HG03280 (cell line): Measurements from ENCODE around the gene ABLIM2.
"Not testable (repeated sequence)": the region's sequence is repeated elsewhere in the genome, so short reads cannot be mapped to it uniquely, and the experiment has no call there.

ENCODE experiments used
- ATAC-seq: cut with Tn5 transposase; IDR thresholded peaks from one replicate; pipeline ENCODE4 v1.9.1; 2021; ENCODE audit warnings: mild to moderate bottlenecking, moderate library complexity; ENCODE audit not compliant: unreplicated experiment

ABLIM2 gene

DNA sequence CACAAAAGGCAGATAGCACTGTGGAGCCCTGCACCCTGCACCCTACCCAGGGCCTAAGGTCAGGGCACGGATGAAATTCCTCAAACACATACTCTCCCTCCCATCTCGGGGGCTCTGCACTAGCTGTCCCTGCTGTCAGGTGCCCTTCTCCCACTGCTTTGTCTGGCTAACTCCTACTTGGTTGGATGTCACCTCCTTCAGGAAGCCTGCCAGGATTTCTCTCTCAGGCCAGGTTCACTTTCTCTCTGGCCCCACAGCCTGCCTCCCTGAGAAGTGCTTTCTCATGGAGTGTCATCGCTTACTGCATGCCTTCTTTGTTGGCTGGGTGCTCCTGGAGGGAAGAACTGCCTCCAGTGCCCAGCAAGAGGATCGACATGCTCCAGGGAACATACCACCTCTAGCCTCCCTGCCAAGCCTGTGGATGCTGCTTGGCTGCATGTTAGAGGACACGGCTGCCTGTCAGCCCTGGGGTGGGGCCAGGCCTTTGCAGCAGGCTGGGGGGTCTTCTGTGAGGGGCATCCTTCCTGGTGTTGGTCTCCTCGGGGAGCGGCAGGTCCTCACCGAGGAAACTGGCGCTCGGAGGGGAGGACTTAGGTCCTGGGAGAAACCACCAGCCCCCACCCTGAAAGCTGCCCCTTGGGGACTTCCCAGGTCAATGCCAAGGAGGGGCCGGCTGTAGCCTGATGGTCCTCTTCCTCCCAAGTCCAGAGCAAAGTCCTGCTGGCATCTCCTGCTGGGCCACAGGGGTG lies 15.0 kb downstream of the ABLIM2 start:
- ATAC-seq = no peak

DNA sequence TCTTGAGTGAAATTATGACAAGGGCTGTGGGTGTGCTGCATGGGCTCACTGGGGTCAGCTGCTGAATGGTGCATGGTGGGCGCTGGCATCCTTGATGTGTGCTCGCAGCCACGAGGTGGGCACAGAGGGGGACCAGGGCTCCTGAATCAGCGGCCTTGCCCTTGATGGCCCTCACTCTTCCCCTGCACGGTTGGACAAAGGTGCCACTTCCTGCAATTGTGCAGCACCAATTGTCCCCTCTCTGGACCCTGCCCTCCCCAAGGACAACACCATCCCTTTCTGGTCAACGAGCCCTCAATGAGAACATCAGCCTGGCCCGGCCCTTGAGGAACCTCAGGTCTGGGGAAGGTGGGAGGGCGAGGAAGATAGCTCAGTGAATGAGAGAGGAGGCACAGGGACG lies 16.1 kb downstream of the ABLIM2 start:
- no peak for ATAC-seq

DNA sequence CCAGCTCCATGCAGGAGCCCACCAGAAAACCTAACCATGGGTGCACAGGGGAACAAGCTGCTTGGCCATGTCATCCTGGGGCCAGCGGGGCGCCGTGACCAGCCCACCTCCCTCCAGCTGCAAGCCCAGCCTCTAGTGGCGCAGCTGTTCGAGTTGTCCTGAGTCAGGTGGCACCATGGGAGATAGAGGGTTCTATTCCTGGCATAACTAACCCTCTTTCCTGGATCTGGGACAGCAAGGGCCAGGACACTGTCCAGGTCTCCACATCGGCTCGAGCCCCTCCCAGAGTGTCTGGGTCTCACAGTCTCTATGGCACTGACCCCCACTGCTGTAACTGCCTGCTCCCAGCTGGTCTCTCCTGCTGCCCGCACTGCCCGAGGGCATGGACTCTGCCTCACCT lies 16.7 kb downstream of the ABLIM2 start:
- ATAC-seq = no peak

DNA sequence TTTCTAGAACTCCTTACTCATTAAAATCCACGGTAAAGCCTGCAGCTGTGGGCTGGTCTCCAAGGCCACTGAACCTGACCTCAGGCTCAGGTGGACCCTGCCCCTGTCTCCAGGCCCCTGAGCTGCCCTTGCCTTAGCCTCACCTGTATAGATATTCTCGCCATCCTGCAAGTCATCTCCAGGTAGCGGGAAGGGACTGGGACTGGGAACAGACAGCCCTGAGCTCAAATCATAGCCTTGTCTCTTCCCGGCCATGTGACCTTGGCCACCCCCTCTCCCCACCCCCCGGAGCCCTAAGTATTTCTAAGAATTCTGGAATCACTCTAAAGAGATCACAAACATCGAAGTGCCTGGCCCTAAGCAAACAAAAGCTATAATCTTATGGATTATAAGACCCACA lies 17.7 kb downstream of the ABLIM2 start:
- ATAC-seq = no peak

DNA sequence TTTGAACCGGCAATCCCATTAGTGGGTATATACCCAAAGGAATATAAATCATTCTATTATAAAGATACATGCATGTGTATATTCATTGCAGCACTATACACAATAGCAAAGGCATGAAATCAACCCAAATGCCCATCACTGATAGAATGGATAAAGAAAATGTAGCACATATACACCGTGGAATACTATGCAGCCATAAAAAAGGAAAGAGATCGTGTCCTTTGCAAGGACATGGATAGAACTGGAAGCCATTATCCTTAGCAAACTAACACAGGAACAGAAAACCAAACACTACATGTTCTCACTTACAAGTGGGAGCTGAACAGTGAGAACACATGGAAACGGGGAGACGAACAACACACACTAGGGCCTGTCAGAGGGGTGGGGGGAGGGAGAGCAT lies 18.9 kb downstream of the ABLIM2 start:
- ATAC-seq = not testable (repeated sequence)

DNA sequence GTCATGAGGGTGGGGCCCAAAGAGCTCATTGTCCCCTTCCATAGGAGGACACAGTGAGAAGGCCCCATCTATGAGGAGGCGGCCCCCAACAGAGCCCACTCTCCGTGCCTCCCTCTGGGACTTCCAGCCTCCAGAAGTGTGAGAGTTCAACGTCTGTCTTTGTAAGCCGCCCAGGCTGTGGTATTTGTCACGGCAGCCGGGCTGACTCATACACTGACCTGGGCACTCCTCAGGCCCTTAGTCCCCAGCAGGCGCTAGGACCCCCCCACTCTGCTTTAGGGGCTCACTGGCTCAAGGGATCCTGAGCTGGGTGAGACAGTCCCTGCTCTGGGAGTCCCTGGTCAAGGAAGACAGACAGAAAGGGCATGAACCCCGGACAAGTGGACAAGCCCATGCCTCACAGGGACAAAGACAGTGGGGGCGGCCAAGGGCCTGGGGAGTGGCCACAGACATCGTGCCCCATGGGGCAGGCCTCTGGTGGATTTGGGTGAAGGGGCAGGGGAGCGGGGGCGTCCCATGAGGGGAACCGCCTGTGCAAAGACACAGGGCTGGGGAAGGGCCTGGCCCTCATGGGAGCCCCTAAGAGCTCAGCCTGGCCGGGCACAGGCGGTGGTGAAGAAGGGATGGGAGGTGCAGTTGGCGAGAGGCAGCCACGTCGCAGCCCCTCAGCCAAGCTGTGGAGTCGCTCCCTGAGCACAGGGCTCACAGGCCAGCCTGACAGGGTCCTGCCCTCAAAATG lies 21.5 kb downstream of the ABLIM2 start:
- ATAC-seq = no peak

DNA sequence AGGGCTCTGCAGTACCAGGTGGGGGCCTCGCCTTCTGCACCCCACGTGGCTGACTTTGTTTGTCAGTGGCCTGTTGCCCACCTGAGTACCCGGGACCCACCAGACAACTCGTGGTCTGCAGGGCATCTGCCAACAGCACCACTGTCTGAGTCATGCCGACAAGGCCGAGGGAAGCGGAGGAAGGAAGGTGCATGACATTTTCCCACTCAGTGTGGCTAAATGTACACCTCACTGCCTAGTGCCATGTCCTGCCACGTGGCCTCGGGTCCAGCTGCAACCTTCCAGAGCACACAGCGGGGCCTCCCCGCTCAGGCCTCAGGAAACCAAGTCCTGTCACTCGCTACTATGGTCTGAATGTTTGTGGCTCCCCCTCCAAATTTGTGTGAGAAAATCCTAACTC lies 22.1 kb downstream of the ABLIM2 start:
- no peak for ATAC-seq

DNA sequence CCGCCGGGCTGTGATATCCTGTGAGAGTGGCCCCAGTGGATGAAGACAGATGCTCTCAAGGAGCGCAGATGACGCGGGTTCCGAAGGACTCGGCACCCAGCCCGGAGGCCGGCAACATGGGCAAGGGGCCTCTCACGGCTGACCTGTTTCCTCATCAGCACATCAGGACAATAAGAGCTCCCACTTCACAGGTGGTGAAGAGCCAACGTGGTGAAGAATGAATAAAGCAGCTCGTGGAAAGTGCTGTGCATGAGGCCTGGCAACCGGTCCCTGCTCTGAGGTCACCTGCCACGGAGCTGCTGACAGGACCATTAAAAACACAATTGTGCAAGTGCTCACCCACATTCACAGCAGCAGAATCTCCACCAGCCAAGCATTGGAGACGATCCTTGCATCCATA lies 22.9 kb downstream of the ABLIM2 start:
- no peak for ATAC-seq

DNA sequence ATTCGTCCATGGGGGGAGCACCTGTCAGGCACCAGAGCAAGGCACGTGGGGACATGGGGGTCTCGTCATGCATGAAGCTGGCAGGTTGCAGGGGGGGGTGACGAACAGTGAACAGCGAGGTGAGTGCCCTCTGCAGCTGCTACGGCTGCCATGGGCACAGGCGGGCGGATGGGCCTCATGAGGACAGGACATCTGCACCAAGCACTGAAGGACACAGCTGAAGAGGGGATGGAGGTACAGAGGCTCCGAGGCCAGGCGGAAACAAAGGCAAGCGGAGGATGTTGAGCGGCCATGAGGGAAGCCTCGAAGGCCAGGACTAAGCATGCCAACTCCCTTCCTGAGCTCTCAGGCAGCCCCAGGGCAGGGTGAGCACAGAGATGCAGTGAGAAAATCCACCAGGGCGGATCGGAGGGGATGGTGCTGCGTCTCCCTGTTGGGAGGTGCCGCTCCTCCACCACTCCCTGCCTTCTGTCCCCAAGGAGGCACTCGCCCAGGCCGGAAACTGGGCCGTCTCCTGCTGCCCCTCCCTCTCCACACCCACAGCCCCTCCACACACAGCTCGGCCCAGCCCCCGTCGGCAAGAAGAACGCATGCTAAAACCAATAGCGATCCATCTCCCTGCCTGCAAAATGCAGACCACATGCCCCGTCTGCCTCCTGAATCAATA lies 24.6 kb downstream of the ABLIM2 start:
- no peak for ATAC-seq

DNA sequence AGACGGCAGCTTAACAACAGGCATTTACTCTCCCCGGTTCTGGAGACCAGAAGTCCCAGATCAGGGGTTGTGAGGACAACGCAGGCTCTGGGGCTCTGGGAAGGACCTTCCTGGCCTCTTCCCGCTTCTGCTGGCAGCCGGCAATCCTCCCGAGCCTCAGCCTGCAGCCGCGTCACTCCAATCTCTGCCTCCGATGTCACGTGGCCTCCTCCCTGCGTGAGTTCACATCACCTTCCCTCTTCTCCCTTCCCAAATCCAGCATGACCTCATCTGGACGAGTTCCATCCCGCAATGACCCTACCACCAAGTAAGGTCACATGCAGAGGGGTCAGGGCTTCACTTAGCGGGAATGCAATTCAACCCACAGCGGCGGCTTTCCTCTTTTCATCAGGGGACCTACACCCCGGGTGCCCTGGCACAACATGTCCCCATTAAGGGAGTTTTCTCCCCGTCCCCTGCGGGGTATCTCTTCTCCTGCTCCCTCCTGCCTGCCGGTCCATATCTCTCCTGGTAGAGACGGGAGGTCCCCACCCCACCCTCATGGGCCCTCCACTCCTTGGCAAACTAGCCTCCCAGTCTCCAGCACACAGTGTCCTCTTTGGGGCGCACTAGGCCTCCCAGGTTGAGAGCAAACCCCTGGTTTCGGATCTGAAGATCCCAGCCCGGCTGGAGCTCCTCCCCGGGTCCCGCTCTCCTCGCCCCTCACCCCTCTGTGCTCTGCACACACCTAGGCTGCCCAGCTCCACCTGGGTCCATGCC lies 25.5 kb downstream of the ABLIM2 start:
- ATAC-seq = no peak

DNA sequence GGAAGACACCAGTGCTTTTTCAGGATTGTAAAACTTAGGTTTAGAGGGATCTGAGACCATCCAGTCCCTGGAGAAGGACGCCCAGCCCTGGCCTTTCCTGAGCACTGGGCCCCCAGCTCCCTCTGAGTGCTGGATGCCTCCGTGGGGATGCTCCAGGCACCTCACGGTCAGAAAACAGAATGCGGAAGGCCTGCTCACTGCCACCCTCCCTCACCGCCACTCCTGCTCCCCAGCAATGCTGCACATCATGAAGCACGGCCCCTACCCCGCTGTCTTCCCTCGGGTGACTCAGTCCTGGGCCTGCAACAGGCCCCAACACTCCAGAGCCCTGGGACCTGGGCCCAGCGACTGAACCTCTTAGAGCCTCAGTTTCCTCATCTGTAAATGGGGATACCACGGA lies 26.2 kb downstream of the ABLIM2 start:
- no peak for ATAC-seq

DNA sequence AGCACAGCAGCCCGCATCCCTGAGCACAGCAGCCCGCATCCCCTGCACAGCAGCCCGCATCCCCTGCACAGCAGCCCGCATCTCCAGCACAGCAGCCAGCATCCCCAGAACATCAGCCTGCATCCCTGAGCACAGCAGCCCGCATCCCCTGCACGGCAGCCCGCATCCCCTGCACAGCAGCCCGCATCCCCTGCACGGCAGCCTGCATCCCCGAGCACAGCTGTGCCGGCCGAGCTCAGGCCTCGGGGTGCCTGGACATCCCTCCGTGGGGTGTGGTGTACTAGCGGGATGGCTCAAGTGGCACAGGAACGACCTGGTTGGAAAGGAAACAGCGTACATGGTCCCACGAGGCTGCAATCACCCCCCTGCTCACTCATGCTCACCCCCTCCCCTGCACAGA lies 26.8 kb downstream of the ABLIM2 start:
- no peak for ATAC-seq

DNA sequence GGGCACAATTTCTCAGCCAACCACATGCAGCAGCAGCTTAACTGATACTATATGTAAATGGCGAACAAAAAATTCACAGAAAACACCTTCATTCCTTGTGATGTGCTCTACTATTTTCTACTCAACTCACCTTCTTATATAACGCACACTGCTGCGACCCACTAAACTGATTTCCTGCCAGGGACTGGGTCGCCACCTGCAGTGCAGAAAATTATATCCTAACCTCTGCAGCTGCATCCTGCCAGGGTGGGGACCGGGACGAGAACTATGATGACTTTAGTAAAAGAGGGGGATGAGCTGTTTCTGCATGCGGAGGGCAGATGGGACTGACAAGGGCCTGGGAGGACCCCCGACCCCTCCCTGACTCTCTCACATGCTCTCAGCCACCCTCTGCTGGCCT lies 27.4 kb downstream of the ABLIM2 start:
- ATAC-seq = no peak

DNA sequence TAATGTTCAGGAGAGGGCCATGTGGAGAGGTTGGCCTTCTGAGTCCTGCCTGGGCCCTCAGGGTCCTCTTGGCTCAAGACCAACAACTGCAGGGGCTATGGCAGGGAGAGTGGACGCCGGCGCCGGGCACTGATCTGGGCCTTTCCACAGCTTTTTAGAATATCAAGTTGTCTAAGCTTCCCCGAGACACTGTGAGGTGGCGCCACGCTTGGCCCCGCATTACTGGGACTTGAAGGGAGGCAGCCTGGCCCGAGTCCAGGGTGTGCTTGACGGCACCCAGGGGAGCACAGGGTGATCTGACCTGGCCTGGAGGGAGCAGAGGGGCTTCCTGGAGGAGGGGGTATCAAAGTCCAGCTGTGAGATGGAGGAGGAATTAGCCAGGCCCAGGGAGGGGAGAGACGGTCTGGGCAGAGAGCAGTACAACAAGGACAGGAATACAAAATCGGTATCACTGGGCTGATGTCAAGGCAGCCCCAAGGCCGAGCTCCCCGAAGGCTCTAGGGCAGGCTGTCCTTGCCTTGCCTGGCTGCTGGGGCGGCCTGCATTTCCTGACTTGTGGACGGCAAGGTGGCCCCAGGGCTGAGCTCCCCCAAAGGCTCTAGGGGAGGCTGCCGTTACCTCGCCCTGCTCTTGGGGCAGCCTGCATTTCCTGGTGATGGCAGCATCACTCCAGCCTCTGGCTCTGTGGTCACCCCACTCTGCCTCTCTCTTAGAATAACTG lies 28.1 kb downstream of the ABLIM2 start:
- ATAC-seq = no peak

DNA sequence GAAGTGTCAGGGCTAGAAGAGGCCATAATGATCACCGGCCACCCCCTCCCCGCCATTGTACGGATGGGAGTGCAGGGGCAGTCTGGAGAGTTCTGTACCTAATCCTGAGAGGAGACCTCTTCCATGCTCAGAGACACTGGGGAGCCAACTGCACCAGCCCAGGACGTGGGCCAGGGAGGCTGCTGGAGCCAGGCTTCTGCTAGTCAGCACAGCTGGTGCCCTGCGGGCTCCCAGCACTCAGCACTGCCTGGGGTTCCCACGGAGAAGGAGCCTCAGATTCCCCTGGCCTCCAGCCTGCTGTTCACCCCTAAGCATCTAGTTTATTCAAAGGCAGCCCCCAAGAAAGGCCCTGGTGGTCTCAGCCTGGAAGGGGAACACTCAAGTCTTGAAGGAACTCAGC lies 28.8 kb downstream of the ABLIM2 start:
- ATAC-seq = no peak

DNA sequence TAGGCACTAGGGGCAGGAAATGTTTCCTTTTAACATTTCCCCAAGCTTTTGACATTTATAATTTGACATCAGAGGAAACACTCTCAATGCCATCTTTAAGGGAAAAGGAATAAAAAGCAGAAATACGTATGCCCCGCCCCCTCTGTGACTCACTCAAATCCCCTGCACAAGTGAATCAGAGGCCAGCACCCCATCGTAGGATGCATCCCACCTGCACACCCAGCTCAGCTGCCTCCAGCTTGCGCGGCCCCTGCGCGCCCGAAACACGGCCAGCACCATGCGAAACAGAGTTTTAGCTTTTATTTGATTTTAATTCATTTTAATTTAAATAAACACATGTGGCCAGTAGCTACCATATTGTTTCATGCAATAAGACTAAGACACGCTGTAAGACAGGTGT lies 29.5 kb downstream of the ABLIM2 start:
- ATAC-seq = no peak

DNA sequence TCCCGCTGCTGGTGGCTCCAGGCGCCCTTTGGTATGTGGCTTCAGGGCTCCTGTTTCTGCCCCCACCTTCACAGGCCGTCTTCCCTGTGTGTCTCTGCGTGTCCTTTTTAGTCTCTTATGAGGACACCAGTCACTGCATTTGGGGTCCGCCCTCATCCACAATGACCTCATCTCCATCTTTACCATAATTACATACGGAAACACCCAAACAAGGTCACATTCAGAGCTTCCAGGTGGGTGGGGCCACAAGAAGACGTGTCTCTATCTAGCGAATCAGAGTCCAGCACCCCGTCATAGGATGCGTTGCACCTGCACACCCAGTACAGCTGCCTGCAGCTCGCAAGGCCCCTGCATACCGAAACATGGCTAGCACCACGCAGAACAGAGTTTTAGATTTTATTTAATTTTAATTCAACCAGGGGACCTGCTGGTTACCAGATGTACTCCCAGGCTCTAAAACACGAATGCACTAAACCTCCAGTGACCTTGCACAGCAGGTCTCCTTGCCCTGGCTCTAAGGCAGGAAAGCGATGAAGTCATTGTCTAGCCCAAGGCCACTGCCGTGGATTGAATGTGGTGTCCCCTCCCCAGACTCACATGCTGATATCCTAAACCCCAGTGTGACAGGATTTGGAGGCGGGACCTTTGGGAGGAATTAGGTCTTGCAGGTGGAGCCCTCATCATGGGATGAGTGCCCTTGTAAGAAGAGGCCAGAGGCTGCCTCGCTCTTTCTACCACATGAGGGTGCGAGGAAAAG lies 30.3 kb downstream of the ABLIM2 start:
- no peak for ATAC-seq

DNA sequence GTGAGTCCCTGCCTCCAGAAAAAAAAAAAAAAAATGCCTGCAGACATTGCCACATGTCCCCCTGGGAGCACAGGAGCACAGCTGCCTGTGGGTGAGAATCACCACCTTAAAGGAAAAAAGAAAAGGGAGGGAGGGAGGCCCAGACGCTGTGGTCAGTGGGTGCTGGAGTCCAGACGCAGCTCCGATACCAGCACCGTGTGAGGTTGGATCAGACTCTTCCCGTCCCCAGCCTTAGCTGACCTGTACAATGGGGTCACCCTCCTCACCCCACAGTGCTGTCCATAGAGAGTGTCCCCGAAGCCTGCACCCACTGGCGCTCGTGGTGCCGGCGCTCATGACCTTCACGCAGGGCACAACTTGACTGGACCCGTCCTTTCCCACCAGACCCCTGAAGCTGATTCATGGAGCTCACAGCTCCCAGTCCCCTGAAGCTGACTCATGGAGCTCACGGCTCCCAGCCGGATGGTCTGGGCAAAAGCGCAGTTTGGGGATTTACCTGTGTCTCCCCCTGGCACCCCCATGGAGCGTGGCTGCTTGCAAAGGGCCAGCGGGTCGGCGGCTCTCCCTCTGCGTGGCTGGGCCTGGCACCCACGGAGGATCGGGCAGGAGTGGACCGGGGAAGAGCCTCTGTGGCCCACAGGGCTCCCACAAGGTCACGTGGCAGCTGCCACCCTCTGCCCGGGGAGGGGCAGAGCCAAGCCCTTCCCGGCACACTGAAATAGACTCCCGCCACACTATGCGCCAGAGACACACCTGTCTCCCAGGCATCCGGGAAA lies 31.4 kb downstream of the ABLIM2 start:
- no peak for ATAC-seq

DNA sequence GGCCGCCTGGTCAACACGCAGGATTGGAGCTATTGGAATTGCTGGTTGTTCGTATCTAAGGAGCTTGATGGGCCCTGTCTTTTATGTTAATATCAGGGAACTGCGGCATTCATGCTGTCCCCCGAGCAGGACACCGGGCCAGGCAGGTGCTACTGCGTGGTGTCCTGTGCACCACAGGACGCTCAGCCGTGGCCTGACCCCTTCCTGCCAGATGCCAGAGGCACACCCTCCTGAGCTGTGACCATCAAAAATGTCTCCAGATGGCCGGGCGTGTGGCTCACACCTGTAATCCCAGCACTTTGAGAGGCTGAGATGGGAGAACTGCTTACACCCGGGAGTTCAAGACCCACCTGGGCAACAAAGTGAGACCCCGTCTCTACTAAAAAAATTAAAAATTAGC lies 32.1 kb downstream of the ABLIM2 start:
- no peak for ATAC-seq
